PC-3 (cell line): ENCODE results near the gene KICS2.

Experiments used
- CTCF ChIP-seq: fragments of 300-600 bp; sonication (generic); conservative IDR thresholded peaks from 2 replicates; pipeline ENCODE4 v1.5.1; 2017; ENCODE audit warnings: antibody characterized with exemption, low read depth, mild to moderate bottlenecking, low read length
- EZH2 ChIP-seq: fragments of 300-600 bp; sonication (generic); IDR thresholded peaks from one replicate; pipeline ENCODE4 v1.6.1; 2017; ENCODE audit warnings: antibody characterized with exemption, mild to moderate bottlenecking, low read length; ENCODE audit not compliant: unreplicated experiment
- EZH2phosphoT487 ChIP-seq: fragments of 300-600 bp; sonication (generic); IDR thresholded peaks from 2 replicates; pipeline ENCODE4 v1.6.1; 2018; ENCODE audit warnings: mild to moderate bottlenecking, antibody characterized with exemption, low read length, borderline replicate concordance

GRCh38 chr12:64177001-64177400, 45.1 kb downstream of the KICS2 start:
- no peak for TF ChIP-seq CTCF
- TF ChIP-seq EZH2 = no peak
- TF ChIP-seq EZH2phosphoT487 = no peak
